Activated T-helper 9 cell treated with anti-CD3 and anti-CD28 coated beads, Interleukin-2, amount 50 U/mL, for 16 hours (primary cell): ENCODE data around the gene TRPC1.

Experiments used
- DNase-seq: peaks from one replicate; pipeline ENCODE4 v3.0.0-alpha.2; 2020; ENCODE audit warnings: low read depth

Gene TRPC1

GRCh38 chr3:142754494-142754893 lies 30.7 kb downstream of the TRPC1 start:
- DNase-seq = no peak

- no peak for DNase-seq
Measured at GRCh38 chr3:142768338-142768737, 44.5 kb downstream of the TRPC1 start.

GRCh38 chr3:142777927-142778326 lies 54.1 kb downstream of the TRPC1 start:
- no peak for DNase-seq

- DNase-seq = no peak
Measured at GRCh38 chr3:142778541-142778940, 54.7 kb downstream of the TRPC1 start.

- no peak for DNase-seq
Measured at GRCh38 chr3:142779591-142779990, 55.8 kb downstream of the TRPC1 start.

- DNase-seq = no peak
Measured at GRCh38 chr3:142782616-142783015, 58.8 kb downstream of the TRPC1 start.

- DNase-seq = no peak
Measured at GRCh38 chr3:142784228-142784627, 60.4 kb downstream of the TRPC1 start.

GRCh38 chr3:142785996-142786395 lies 62.2 kb downstream of the TRPC1 start:
- no peak for DNase-seq

- DNase-seq = no peak
Measured at GRCh38 chr3:142787719-142788118, 63.9 kb downstream of the TRPC1 start.

- no peak for DNase-seq
Measured at GRCh38 chr3:142794508-142794907, 70.7 kb downstream of the TRPC1 start.

GRCh38 chr3:142795332-142795731 lies 71.5 kb downstream of the TRPC1 start:
- DNase-seq = no peak

- no peak for DNase-seq
Measured at GRCh38 chr3:142796823-142797222, 73.0 kb downstream of the TRPC1 start.

GRCh38 chr3:142801746-142802145 lies 77.9 kb downstream of the TRPC1 start:
- no peak for DNase-seq

- DNase-seq = no peak
Measured at GRCh38 chr3:142802891-142803290, 79.1 kb downstream of the TRPC1 start.

- no peak for DNase-seq
Measured at GRCh38 chr3:142808103-142808917, 84.5 kb downstream of the TRPC1 start.

GRCh38 chr3:142809259-142809658 lies 85.4 kb downstream of the TRPC1 start:
- DNase-seq = no peak

GRCh38 chr3:142815803-142816202 lies 92.0 kb downstream of the TRPC1 start:
- DNase-seq = no peak

GRCh38 chr3:142817356-142817755 lies 93.5 kb downstream of the TRPC1 start:
- DNase-seq = no peak

- DNase-seq = no peak
Measured at GRCh38 chr3:142817897-142818296, 94.1 kb downstream of the TRPC1 start.

GRCh38 chr3:142818651-142819050 lies 94.8 kb downstream of the TRPC1 start:
- DNase-seq = no peak

- no peak for DNase-seq
Measured at GRCh38 chr3:142819179-142819578, 95.3 kb downstream of the TRPC1 start.

GRCh38 chr3:142828703-142829305 lies 105.0 kb downstream of the TRPC1 start:
- peak; percentile 19 for DNase-seq

GRCh38 chr3:142837526-142837925 lies 113.7 kb downstream of the TRPC1 start:
- DNase-seq = no peak

GRCh38 chr3:142839831-142840230 lies 116.0 kb downstream of the TRPC1 start:
- DNase-seq = no peak
